COR-L47 (cell line): ENCODE data around the gene RFT1.

Experiments
- DNase-seq: peaks from one replicate; lab custom pipeline; 2025; lab: John Stamatoyannopoulos, UW

Gene RFT1

GRCh38 chr3:53091011-53091410 is 39.2 kb downstream of the RFT1 start:
- no peak for DNase-seq

GRCh38 chr3:53089511-53089910 is 40.7 kb downstream of the RFT1 start:
- no peak for DNase-seq

DNA sequence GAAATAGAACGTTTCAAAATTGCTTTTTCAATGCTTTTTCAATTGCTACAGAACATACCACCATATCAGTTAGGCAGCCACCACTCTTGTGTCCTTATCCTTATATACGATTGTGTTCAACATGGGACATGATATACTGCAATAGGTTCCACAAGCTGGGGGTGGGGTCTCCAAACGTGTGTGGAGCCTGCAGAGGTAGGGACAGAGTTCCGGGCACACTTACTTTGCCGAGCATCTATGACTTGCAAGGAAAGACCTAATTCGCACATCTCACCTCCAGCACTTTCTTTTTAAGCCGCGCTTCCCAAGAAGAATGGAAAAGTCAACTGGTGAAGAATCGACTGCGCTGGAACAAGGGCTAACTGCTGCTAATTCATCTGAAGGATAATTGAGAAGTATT is 44.8 kb downstream of the RFT1 start:
- no peak for DNase-seq

- DNase-seq: no peak
Measured at GRCh38 chr3:53084310-53085001, 45.8 kb downstream of the RFT1 start.

DNA sequence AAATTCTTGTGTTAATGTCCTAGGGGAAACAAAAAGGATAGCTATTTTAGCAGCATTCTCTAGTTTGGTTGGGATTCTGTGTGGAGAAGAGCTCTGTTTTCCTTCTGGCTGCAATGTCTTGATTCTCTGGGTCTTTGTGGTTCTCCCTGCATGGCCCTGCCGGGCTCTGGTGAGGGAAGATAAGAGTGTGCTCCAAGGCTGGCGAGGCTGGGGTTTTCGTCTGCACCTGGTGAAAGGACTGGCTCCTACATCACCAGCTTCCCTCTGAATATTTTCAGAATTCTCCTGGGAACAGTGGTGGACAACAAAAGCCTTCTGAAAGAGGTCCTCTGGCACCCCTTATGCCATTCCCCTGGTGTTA is 46.3 kb downstream of the RFT1 start:
- DNase-seq: no peak

DNA sequence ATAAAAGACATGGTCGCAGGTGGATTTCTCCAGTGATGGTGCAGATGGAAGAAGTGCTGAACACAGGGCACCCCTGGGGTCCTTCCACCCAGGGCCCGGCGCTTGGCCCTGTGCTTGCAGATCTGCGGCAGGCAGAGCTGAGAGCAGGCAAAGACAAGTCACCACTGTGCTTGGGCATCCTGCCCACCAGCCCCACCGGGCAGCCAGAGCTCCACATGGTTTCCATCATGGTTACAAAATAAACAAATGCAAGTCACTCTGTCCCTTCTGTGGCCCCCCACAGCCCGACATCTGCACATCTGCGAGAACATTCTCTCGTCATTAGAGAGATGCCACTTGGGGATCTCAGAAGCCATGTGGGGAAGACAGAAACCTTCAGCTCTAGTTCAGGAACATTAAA is 46.7 kb downstream of the RFT1 start:
- peak; percentile 66 for DNase-seq

DNA sequence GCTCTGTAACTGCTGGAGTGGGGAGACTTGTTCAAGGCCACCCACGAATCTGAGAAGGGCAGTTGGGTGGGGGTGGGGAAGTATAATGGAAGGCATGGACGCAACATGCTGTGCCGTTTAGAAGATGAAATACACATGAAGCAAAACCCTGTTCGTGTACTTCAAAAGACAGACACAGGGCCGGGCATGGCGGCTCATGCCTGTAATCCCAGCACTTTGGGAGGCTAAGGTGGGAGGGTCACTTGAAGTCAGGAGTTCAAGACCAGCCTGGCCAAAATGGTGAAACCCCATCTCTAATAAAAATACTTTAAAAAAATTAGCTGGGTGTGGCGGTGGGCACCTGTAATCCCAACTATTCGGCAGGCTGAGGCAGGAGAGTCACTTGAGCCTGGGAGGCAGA is 47.5 kb downstream of the RFT1 start:
- DNase-seq: no peak

DNA sequence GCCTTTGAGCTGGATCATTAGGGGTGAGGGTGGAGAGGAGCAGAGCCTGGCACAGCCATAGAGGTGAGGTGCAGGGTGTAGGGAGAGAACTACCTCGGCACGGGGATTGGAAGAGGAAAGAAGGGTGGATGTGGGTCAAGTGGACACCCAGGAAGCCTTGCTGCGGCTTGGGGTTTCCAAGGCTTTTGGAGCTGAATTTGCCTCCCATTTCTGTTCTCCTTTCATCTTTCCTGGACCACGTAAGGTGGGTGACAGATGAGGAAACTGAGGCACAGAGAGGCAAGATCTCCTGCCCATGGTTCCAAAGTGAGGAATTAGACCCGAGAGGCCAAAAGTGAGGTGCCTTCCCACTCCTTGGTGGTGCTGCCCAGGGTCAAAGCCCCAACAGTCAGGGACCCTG is 48.9 kb downstream of the RFT1 start:
- no peak for DNase-seq

DNA sequence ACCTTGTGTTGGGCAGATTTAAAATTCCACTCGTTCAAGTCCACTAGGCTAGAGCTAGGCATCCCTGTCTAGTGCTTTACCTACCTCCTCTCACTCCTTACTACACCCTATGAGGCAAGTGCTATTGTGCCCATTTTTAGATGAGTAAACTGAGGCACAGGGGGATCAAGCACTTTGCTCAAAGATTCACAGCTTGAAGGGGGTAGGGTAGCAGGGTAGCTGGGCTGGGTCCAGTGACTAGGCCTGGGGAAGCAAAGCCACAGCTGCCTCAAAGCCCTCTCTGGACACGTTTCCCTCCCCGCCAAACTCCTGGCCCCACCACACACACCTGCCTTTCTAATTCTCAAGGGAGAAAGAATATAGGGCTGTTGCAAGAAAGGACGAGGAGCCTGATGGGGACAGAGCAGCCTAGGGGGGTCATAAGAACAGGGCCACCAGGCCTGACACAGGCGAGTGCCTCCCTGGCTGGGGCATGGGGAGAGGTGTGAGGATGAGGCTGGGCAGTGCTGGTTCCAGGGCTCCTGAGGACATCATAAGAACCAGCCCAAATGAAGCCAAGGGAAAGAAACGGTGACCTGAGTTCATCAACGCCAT is 49.5 kb downstream of the RFT1 start:
- DNase-seq: no peak

- DNase-seq: no peak
Measured at GRCh38 chr3:53079791-53080555, 50.3 kb downstream of the RFT1 start.

DNA sequence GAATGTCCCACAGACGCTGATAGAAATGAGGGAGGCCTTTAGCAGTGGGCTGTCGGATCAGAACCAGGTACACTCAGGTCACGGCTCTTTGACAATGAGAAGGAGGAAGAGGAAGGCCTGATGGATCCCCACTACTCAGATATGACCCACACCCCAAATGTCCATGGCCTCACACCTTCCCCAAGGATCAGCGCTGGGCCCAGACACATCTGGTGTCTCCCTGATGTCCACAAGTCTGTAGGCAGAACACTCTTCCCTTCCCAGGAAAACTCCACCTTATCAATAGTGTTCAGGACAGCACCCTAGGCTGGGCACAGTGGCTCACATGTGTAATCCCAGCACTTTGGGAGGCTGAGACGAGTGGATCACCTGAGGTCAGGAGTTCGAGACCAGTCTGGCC is 51.1 kb downstream of the RFT1 start:
- DNase-seq: no peak

DNA sequence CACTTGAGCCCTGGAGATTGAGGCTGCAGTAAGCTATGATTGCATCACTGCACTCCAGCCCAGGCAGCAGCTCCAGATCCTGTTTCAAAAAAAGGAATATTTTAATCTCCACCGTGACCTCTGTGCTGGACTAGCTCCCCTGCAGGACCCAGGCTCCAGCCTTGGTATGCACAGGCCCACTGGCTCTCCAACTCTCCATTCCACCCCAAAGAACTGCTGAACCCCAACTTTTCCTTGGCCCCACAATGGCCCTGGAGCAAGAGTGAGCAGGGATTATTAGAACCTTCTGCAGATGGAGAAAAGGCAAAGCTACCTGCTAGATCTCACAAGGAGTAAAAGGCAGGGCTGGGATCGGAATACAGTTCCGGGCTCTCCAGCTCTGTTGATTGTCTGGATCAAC is 51.6 kb downstream of the RFT1 start:
- no peak for DNase-seq

GRCh38 chr3:53077476-53078220 is 52.6 kb downstream of the RFT1 start:
- DNase-seq: no peak

DNA sequence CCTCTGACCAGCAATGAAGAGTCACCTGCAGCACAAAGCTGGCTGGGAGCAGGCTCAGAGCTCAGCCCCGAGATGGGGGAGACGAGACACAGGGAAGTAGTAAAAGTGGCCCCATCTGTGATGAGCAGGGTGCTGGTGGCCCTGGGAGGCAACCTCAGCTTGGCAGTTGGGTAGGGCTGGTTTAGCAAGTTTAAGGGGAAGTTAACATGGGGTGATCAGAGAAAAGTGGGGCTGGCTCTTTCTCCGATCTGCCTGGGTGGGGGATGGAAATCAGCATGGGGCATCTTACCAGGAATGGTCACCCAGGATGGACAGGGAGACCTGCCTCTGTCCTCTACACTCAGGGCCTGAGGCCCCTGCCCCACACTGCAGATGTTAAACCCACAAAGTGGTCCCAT is 54.5 kb downstream of the RFT1 start:
- DNase-seq: no peak

DNA sequence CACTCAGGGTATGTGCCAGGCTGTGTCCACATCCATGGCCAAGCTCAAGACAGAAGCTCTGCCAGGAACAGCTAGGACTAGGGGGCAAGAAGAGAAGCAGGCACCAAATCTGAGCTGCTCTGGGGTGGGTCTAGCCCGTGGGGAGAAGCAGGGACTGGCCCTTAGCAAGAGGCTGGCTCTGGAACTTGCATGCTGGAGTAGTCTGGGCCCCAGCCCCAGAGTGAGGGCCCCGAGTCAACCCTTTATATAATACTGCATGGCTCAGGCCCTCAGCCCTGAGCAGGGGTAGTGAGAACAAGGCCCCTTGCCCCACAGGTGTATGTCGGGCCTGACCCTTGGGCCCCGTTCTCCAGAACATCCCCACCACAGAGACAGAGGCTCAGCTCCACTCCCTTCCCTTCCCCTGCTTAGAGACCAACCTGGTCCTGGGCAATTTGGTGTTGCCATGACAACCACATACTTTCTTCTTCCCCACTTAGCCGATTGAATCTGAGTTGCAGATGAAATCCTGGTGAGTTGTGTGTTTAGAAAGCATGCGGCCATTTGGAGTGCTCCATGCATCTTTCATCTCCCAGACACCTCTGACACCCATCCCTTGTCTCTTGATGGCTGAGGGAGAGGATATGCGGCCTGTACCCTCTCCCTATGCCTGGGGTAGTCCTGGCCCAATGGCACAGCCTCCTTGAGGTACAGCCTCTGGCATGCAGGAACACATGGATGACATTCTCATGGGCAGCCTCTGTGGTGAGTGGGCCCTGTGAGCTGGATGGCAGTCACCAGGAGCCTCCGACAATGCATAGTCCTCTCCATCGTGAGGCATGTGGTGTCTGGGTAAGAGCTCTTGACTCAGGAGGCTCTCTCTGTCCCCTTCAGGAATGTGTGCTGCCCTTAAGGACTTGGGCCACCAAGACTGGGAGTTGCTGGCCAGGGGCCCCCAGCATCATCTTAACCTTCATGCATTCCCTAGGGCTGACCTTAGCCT is 55.2 kb downstream of the RFT1 start:
- DNase-seq: no peak

- DNase-seq: no peak
Measured at GRCh38 chr3:53074366-53074696, 55.9 kb downstream of the RFT1 start.

DNA sequence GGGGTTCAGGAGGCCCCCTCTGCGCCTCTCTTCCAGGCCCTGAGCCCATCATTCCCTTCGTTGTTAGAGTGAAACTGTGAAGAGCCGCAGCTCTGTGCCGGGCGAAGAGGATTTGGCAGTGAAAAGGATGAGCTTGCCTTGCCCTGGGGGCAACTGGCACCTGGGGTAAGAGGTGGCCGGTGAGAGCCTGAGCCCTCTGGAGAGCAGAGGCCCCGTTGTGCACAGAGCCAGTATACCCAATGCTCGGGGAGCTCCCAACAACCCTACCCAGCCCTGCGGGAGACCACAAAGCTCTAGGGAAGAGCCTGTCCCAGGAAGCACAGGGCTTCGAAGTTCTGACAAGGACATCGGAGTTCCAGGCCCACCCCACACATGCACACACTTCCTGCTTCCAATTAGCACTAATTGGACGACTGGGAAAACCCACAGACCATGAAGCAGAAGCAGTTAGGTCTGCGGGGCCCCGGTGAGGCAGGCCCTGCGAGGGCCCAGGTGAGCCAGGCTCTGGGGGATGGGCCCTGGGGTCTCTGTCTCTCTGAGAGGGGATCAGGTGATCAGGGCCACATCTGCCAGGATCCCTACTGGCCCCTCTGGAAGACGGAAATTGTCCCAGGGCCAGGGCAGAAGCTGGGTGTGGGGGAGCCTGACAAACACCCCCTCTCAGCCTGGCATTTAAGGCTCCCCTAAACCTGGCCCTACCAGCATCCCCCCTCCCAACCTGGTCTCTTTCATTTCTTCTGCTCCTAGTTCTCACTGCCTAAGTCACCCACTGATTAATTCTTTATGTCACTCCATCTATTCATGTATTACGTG is 56.5 kb downstream of the RFT1 start:
- no peak for DNase-seq

- peak; percentile 58 for DNase-seq
Measured at GRCh38 chr3:53072653-53073552, 57.3 kb downstream of the RFT1 start.

- DNase-seq: no peak
Measured at GRCh38 chr3:53071882-53072431, 58.3 kb downstream of the RFT1 start.
